PC-9 (cell line): ENCODE measurements around the gene IGF2BP2. TPM values are rescaled to one million over a fixed set of nuclear protein-coding genes. Genes with fewer than 3 reads are reported as not detected.

Experiments used
- BruUV-seq: library from RNA; stranded (reverse); fragments of 400-500 nt; replicated peaks from 2 replicates; lab custom pipeline; 2021; lab: Mats Ljungman, UMichigan
- CTCF ChIA-PET: fragments of 300-600 bp; sonication (Branson Sonifier 250); formaldehyde crosslinking; loops from one replicate; lab custom pipeline; 2022; ENCODE audit warnings: antibody characterized with exemption; lab: Charles Lee
- POLR2A ChIA-PET: fragments of 300-600 bp; sonication (Branson Sonifier 250); formaldehyde crosslinking; loops from one replicate; lab custom pipeline; 2022; ENCODE audit warnings: antibody characterized with exemption; ENCODE audit not compliant: unreplicated experiment; lab: Charles Lee
- DNase-seq, 2 experiments: peaks; one replicate each; pipeline versions ENCODE4 v3.0.0 to v3.0.0-alpha.2; 2015 to 2022; ENCODE audit warnings: mixed read lengths in 1 of 2
- H2AFZ ChIP-seq: fragments of 200-600 bp; sonication (generic); 2 replicates; pipeline ENCODE4 v1.8.1; 2017; ENCODE audit warnings: antibody characterized with exemption
- H3F3A ChIP-seq: fragments of 200-600 bp; sonication (generic); 2 replicates; pipeline ENCODE4 v1.8.1; 2017; ENCODE audit warnings: antibody characterized with exemption, mild to moderate bottlenecking, low read depth; ENCODE audit not compliant: insufficient read depth
- H3K27ac ChIP-seq: fragments of 200-600 bp; sonication (generic); 2 replicates; pipeline ENCODE4 v1.6.1; 2016; ENCODE audit warnings: mixed run types
- H3K27me3 ChIP-seq: fragments of 200-600 bp; sonication (generic); 2 replicates; pipeline ENCODE4 v1.6.1; 2016; ENCODE audit warnings: low read depth, mixed run types; ENCODE audit not compliant: insufficient read depth
- H3K36me3 ChIP-seq: fragments of 200-600 bp; sonication (generic); 2 replicates; pipeline ENCODE4 v1.6.1; 2016; ENCODE audit warnings: low read depth, mixed run types
- H3K4me1 ChIP-seq: fragments of 200-600 bp; sonication (generic); replicated peaks from 2 replicates; pipeline ENCODE4 v1.6.1; 2016; ENCODE audit warnings: mixed run types; ENCODE audit not compliant: insufficient read depth
- H3K4me2 ChIP-seq: fragments of 200-600 bp; sonication (generic); 2 replicates; pipeline ENCODE4 v1.6.1; 2017; ENCODE audit warnings: mixed run types
- H3K4me3 ChIP-seq: fragments of 200-600 bp; sonication (generic); 2 replicates; pipeline ENCODE4 v1.6.1; 2016; ENCODE audit warnings: mixed run types
- H3K79me2 ChIP-seq: fragments of 200-600 bp; sonication (generic); 2 replicates; pipeline ENCODE4 v1.6.1; 2017; ENCODE audit warnings: low read depth, mixed run types
- H3K9me2 ChIP-seq: fragments of 200-600 bp; sonication (generic); 2 replicates; pipeline ENCODE4 v1.8.1; 2017; ENCODE audit warnings: mild to moderate bottlenecking; ENCODE audit not compliant: insufficient read depth
- H3K9me3 ChIP-seq: fragments of 200-600 bp; sonication (generic); 2 replicates; pipeline ENCODE4 v1.8.1; 2016; ENCODE audit warnings: low read depth; ENCODE audit not compliant: insufficient read depth
- H4K20me1 ChIP-seq: fragments of 200-600 bp; sonication (generic); 2 replicates; pipeline ENCODE4 v1.8.1; 2017; ENCODE audit not compliant: insufficient read depth
- EZH2 ChIP-seq: fragments of 200-600 bp; sonication (generic); IDR thresholded peaks from 2 replicates; pipeline ENCODE4 v1.8.0; 2017; ENCODE audit warnings: antibody characterized with exemption, low read depth
- intact Hi-C: fragments of 100-400 bp; cut with micrococcal nuclease; formaldehyde crosslinking; loops from one replicate; pipeline ENCODE4 v1.10.0; 2022; ENCODE audit not compliant: unreplicated experiment
- total RNA-seq: library from RNA; stranded (reverse); gene quantifications from 2 replicates; pipeline ENCODE4 v1.2.3, GENCODE V29; 2021
- TF ChIP-seq, protein P1 (sequence below): fragments of 200-600 bp; sonication (generic); conservative IDR thresholded peaks from 2 replicates; pipeline ENCODE4 v1.6.1; 2017; ENCODE audit warnings: mixed run types, antibody characterized with exemption, mild to moderate bottlenecking, moderate library complexity

Gene IGF2BP2
- total RNA-seq, 1 experiment from 2014 or later: 140 TPM

GRCh38 chr3:185767002-185767688 is 57.7 kb downstream of the IGF2BP2 start:
- intact Hi-C loops: loop anchor here (5.0 kb wide), 1 partner anchor 35 kb away; no protein-coding TSS in a partner anchor
- DNase-seq: no peak
- peaks cover 95% of the 10 kb centered on the region for H4K20me1 ChIP-seq
- no peaks in the 10 kb centered on the region for H3K27me3 ChIP-seq
- ChIA-PET POLR2A (no interaction called here), CTCF (interaction anchor here (1.5 to 2.0 kb wide), 2 partner anchors 12 to 23 kb away, joined by 7 to 9 read pairs; no protein-coding TSS in a partner anchor)
- peaks cover 39% of the 10 kb centered on the region for H3F3A ChIP-seq
- no peak overlapping the region for H2AFZ ChIP-seq
- no TSS peak for BruUV-seq
- no peak overlapping the region for H3K4me3 ChIP-seq
- peaks cover 96% of the 10 kb centered on the region for H3K79me2 ChIP-seq
- no peaks in the 10 kb centered on the region for H3K9me3 ChIP-seq
- H3K4me1 ChIP-seq: peaks cover 10% of the 10 kb centered on the region; the same call in 1 of the 2 replicates
- H3K36me3 ChIP-seq: no peaks in the 10 kb centered on the region
- no peak overlapping the region for H3K4me2 ChIP-seq
- H3K27ac ChIP-seq: no peak overlapping the region
- no peaks in the 10 kb centered on the region for H3K9me2 ChIP-seq
- no peak for TF ChIP-seq EZH2
- TF ChIP-seq, protein P1, sequence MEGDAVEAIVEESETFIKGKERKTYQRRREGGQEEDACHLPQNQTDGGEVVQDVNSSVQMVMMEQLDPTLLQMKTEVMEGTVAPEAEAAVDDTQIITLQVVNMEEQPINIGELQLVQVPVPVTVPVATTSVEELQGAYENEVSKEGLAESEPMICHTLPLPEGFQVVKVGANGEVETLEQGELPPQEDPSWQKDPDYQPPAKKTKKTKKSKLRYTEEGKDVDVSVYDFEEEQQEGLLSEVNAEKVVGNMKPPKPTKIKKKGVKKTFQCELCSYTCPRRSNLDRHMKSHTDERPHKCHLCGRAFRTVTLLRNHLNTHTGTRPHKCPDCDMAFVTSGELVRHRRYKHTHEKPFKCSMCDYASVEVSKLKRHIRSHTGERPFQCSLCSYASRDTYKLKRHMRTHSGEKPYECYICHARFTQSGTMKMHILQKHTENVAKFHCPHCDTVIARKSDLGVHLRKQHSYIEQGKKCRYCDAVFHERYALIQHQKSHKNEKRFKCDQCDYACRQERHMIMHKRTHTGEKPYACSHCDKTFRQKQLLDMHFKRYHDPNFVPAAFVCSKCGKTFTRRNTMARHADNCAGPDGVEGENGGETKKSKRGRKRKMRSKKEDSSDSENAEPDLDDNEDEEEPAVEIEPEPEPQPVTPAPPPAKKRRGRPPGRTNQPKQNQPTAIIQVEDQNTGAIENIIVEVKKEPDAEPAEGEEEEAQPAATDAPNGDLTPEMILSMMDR: no peak

DNA sequence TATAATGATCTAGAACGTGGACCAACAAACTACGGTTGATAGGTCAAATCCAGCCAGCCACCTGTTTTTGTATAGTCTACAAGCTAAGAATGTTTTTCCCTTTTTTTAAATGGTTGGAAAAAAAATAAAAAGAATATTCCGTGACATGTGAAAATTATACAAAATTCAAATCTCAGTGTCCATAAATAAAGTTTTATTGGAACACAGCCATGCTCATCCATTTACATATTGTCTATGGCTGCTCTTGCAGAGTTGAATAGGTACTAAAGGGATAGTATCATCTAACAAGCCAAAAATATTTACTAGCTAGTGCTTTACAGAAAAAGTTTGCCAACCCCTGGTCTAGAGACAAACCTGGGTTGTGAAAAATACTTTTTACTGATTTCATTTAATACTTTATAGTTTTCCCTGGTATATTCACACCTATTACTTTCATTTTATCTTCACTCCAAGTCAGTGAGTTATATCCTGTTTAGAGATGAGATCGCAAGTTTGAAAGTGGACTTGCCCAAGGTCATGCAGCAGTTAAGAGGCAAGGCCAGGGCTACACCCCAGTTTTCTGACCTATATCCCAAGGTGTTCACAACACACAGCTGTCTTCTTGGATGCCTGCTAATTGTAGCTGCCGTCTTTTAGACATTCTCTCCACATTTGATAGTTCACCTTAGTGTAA is 58.4 kb downstream of the IGF2BP2 start:
- Histone ChIP-seq H3K27me3 (no peaks in the 10 kb centered on the region), H3K4me1 (peaks cover 10% of the 10 kb centered on the region; the same call in 1 of the 2 replicates), H3F3A (peaks cover 39% of the 10 kb centered on the region), H3K9me2 (no peaks in the 10 kb centered on the region), H3K9me3 (no peaks in the 10 kb centered on the region), H3K27ac (no peak overlapping the region), H2AFZ (no peak overlapping the region), H4K20me1 (peaks cover 95% of the 10 kb centered on the region), H3K36me3 (no peaks in the 10 kb centered on the region), H3K4me3 (no peak overlapping the region), H3K79me2 (peaks cover 96% of the 10 kb centered on the region), H3K4me2 (no peak overlapping the region)
- ChIA-PET CTCF (interaction anchor here (1.5 kb wide), 1 partner anchor 22 kb away, joined by 7 read pairs; no protein-coding TSS in a partner anchor), POLR2A (no interaction called here)
- BruUV-seq: no TSS peak
- DNase-seq: no peak
- intact Hi-C loops: loop anchor here (5.0 kb wide), 1 partner anchor 34 kb away; no protein-coding TSS in a partner anchor
- TF ChIP-seq EZH2: no peak
- TF ChIP-seq, protein P1: no peak

GRCh38 chr3:185764980-185765370 is 59.9 kb downstream of the IGF2BP2 start:
- intact Hi-C loops: loop anchor here (5.0 kb wide), 1 partner anchor 33 kb away; no protein-coding TSS in a partner anchor
- TF ChIP-seq, protein P1: no peak
- TF ChIP-seq EZH2: no peak

More at GRCh38 chr3:185764980-185765370, 59.9 kb downstream of the IGF2BP2 start:
- no peak overlapping the region for H2AFZ ChIP-seq
- no peak overlapping the region for H3K4me2 ChIP-seq
- H3F3A ChIP-seq: peaks cover 35% of the 10 kb centered on the region
- no peaks in the 10 kb centered on the region for H3K27me3 ChIP-seq
- ChIA-PET CTCF (no interaction called here), POLR2A (no interaction called here)
- BruUV-seq: no TSS peak
- H3K36me3 ChIP-seq: no peaks in the 10 kb centered on the region
- H3K27ac ChIP-seq: no peak overlapping the region
- H3K9me2 ChIP-seq: no peaks in the 10 kb centered on the region
- no peak for DNase-seq
- peaks cover 95% of the 10 kb centered on the region for H4K20me1 ChIP-seq
- H3K4me3 ChIP-seq: no peak overlapping the region
- no peaks in the 10 kb centered on the region for H3K9me3 ChIP-seq
- H3K4me1 ChIP-seq: peaks cover 17% of the 10 kb centered on the region
- peaks cover 96% of the 10 kb centered on the region for H3K79me2 ChIP-seq
